IPS-15b (cell line): Measurements from ENCODE around the gene VCX3B.
"Not testable (repeated sequence)": the region's sequence is repeated elsewhere in the genome, so short reads cannot be mapped to it uniquely, and the experiment has no call there.

Experiments used
- H3K27me3 ChIP-seq: one replicate; pipeline ENCODE4 v1.6.1; 2013; ENCODE audit warnings: low read length; ENCODE audit not compliant: control insufficient read depth, insufficient read depth
- H3K36me3 ChIP-seq: one replicate; pipeline ENCODE4 v1.6.1; 2013; ENCODE audit warnings: low read length; ENCODE audit not compliant: control insufficient read depth, insufficient read depth
- H3K4me1 ChIP-seq: one replicate; pipeline ENCODE4 v1.6.1; 2013; ENCODE audit warnings: mild to moderate bottlenecking, low read length; ENCODE audit not compliant: control insufficient read depth, insufficient read depth
- H3K4me3 ChIP-seq: one replicate; pipeline ENCODE4 v1.5.1; 2013; ENCODE audit warnings: low read depth, low read length
- H3K9ac ChIP-seq: one replicate; pipeline ENCODE4 v1.6.1; 2013; ENCODE audit warnings: low read depth, mild to moderate bottlenecking, low read length
- H3K9me3 ChIP-seq: one replicate; pipeline ENCODE4 v1.6.1; 2013; ENCODE audit warnings: mild to moderate bottlenecking, low read length; ENCODE audit not compliant: control insufficient read depth, insufficient read depth

The VCX3B gene

DNA sequence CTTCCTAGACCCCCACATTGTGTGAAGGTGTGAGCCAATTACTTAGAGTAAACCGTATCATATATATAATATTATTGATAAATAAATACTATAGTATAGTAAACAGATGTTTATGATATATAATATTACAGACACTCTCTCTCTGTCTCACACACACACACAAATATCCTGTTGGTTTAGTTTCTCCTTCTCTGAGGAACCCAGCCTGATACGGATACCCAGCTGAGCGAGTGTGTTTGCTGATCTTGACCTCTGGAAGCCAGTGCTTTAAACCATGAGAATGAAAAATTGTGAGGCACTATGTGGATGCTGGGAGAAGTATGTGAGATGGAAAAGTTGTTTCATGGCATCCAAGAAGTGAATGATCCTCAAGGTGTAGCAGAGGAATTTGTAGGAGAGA lies at the start of gene VCX3B:
Gene VCX3B (plus strand): TSS at position 301 of the 400 bp plus-strand sequence. CDS start 621 bp downstream, outside the sequence.
- not testable (repeated sequence) for H3K4me3 ChIP-seq, H3K9me3 ChIP-seq, H3K4me1 ChIP-seq, H3K36me3 ChIP-seq, H3K27me3 ChIP-seq, H3K9ac ChIP-seq

DNA sequence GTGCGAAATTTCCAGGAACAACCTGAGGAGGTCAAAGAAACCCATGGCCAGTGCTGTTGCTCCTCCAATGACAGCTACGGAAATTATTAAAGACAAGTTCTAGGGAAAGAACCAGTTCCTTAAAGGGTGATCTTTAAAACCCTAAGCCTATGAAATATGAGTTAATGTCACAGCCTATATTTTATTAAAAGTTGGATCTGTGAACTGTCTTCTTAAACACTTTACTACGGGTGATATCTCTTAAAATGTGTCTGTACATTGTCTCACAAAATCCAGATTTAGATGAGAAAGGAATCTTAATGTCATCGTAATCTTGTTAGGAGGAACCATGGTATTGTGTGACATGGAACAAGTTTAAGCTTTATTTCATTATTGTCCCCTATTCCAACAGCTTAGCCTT lies 46.3 kb upstream of the VCX3B start:
- Histone ChIP-seq H3K9ac (no peak overlapping the region), H3K4me1 (no peaks in the 10 kb centered on the region)

DNA sequence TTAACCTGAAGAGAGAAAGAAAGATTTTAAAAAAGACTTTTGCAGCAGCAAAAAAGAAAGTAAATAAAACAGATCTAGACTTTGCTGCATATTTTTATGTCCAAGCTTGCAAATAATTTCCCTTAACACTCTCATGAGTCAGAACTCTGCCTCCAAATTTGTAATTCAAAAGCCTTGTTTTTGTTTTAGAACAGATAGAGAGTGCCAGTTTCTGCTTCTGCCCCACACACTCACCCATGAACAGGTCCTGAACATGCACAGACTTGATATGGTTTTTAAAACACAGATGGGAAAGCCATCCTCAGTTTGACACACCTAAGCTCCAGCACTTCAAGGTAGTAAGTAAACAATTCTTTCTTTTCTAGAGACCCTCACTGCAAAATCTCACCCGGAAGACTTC lies 39.7 kb upstream of the VCX3B start:
- no peak overlapping the region for H3K9ac ChIP-seq
- H3K27me3 ChIP-seq, result no peaks in the 10 kb centered on the region
- no peaks in the 10 kb centered on the region for H3K4me1 ChIP-seq
- no peak overlapping the region for H3K4me3 ChIP-seq
- H3K36me3 ChIP-seq, result no peaks in the 10 kb centered on the region
- H3K9me3 ChIP-seq, result no peaks in the 10 kb centered on the region

More for the DNA sequence above, 46.3 kb upstream of the VCX3B start:
- H3K36me3 ChIP-seq, result no peaks in the 10 kb centered on the region
- no peaks in the 10 kb centered on the region for H3K27me3 ChIP-seq
- H3K9me3 ChIP-seq, result no peaks in the 10 kb centered on the region
- no peak overlapping the region for H3K4me3 ChIP-seq

DNA sequence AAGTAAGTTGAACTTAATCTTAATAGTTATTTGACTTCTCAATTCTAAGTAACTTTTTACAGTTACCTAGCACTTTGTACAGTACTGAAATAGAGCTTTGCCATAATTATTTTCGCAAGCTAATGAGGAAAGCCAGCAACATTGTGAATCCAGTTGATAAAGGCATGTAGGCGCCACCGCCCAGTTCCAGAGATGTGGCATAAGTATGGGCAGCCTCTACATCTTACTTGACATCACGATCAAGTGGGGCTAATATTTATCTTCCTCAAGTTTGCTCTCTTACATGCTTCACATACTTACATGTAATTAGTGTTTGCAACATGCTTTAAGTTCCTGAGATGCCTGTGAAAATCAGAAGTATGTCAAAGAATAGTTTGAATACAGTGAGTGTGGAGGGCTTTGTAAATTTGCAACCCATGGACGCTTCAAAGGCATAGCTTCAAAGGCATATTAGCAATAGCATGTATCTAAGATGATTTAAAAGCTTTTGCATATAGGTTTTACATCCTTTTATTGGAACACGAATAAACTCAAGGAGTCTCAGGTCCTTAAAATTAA lies 34.9 kb upstream of the VCX3B start:
- H3K9me3 ChIP-seq, result no peaks in the 10 kb centered on the region
- no peak overlapping the region for H3K9ac ChIP-seq
- H3K36me3 ChIP-seq, result no peaks in the 10 kb centered on the region
- no peaks in the 10 kb centered on the region for H3K4me1 ChIP-seq
- no peaks in the 10 kb centered on the region for H3K27me3 ChIP-seq
- no peak overlapping the region for H3K4me3 ChIP-seq

DNA sequence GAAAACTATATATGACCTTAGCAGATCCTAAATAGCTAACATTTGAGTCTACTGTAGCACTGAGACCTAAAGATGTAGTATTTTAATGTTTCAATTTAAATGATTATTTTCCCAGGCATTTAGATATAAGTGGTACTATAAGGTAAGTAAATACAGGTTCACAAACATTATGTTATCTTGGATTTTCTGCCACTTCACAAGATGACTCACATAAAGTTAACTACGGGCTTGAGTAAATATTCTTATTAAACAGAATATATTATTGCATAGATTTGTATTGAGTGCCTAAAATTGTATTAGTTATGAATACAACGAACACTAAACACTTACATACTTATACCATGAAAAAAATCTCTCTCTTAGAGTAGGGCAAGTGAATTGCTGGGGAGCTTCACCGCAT lies 34.2 kb upstream of the VCX3B start:
- H3K4me1 ChIP-seq, result no peaks in the 10 kb centered on the region
- H3K4me3 ChIP-seq, result no peak overlapping the region
- no peak overlapping the region for H3K9ac ChIP-seq
- no peaks in the 10 kb centered on the region for H3K9me3 ChIP-seq
- H3K27me3 ChIP-seq, result no peaks in the 10 kb centered on the region
- H3K36me3 ChIP-seq, result no peaks in the 10 kb centered on the region

DNA sequence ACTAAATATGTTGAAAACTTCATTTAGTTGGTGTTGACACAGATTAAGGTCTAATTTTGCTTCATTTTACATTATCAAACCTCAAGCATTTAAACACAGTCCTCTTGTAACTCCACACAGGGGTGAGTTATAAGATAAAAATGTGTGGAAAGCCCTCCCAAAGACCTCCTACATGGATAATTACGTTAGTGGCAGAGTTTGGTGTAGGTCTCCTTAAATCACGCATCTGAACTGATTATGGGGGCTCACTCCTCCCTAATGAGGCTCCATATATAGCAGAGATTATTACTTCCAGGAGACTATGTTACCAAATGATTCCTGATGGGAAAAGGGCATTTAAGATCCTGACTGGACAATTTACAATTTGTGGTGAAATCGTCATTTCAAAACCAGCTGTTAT lies 32.2 kb upstream of the VCX3B start:
- no peaks in the 10 kb centered on the region for H3K27me3 ChIP-seq
- H3K9ac ChIP-seq, result no peak overlapping the region
- no peaks in the 10 kb centered on the region for H3K36me3 ChIP-seq
- no peaks in the 10 kb centered on the region for H3K9me3 ChIP-seq
- H3K4me3 ChIP-seq, result no peak overlapping the region
- no peaks in the 10 kb centered on the region for H3K4me1 ChIP-seq

DNA sequence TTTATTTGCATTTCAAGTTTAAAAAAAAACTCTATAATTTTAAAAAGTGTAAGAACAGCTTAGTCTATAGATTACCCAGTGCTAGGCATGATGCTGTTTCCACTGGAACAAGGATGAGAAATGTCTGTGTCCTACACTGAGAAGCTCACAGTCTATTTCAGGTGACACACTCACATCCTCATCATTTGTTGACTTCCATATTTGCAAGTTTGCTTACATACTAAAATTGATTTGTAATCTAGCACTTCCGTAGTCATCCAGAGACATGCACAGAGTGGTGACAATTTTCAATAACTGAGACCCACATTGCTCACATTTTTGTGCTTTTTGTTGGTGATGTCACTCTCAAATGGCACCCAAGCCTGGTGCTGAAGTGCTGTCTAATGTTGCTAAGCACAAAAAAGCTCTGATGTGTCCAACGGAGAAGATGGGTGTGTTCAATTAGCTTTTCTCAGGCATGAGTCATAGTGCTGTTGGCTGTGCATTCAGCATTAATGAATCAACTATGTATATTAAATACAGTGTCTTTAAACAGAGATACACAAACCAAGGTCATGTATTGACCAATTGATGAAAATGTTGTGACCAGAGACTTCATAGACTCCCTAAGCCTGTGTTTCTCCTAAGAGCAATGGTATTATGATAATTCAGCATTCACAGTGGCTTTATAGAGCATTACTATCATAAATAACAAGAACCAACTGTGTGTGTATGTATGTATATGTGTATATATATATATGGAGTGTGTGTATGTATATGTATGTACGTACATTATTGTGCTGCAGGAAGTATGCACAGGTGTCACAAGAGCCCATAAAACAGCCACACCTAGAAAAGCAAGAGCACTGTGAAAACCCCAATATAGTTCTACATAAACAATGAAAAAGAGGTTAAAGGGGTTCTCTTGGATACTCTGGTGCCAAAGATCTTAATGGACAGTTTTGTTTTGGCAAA lies 31.2 kb upstream of the VCX3B start:
- Histone ChIP-seq H3K4me1 (no peaks in the 10 kb centered on the region), H3K9me3 (no peaks in the 10 kb centered on the region), H3K4me3 (no peak overlapping the region), H3K9ac (no peak overlapping the region), H3K27me3 (no peaks in the 10 kb centered on the region), H3K36me3 (no peaks in the 10 kb centered on the region)

DNA sequence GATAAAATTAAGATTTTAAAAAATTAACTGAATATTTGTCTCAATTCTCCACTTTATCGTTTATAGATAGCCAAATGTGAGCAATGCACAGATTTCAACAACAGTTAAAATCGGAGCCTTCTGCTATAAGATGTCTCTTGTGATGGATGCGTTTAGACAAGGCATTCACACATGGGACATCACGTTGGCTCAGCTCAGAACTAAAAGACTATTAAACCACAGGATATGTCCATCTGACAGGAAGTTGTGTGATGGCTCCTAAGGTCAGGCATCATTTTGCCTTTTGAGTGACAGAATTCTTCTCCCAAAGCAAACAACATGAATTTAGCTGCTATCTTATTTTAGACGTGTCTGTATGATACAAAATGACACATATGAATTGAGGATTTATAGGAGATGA lies 17.3 kb upstream of the VCX3B start:
- Histone ChIP-seq H3K36me3 (no peaks in the 10 kb centered on the region), H3K4me1 (no peaks in the 10 kb centered on the region), H3K27me3 (no peaks in the 10 kb centered on the region), H3K9me3 (no peaks in the 10 kb centered on the region), H3K9ac (no peak overlapping the region), H3K4me3 (no peak overlapping the region)

DNA sequence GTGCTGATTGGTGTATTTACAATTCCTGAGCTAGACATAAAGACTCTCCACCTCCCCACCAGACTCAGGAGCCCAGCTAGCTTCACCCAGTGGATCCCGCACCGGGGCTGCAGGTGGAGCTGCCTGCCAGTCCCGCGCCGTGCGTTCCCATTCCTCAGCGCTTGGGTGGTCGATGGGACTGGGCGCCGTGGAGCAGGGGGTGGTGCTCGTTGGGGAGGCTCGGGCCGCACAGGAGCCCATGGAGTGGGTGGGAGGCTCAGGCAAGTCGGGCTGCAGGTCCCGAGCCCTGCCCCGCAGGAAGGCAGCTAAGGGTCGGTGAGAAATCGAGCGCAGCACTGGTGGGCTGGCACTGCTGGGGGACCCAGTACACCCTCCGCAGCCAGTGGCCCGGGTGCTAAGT lies 12.3 kb upstream of the VCX3B start:
- H3K4me3 ChIP-seq, H3K27me3 ChIP-seq, H3K4me1 ChIP-seq, H3K9ac ChIP-seq, H3K9me3 ChIP-seq, H3K36me3 ChIP-seq: not testable (repeated sequence)

DNA sequence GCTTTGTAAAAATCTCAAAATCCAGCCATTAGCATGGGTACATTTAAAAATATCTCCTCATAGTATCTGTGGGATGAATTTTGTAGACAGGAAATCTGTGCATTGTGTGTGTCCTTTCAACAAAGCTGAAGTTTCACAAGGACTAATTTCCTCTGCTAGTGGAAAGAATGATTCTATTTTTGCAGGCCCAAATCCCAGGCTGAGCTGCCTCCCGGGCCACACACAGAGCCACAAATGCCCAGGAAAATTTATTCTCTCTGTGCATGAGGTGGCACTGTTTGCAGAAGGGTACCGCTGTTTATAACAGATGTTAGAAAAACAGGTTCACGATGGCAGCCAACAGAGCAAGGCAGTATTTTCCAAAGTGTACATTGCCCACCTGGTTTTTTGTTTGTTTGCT lies 11.0 kb upstream of the VCX3B start:
- H3K36me3 ChIP-seq, result no peaks in the 10 kb centered on the region
- no peak overlapping the region for H3K4me3 ChIP-seq
- no peaks in the 10 kb centered on the region for H3K4me1 ChIP-seq
- H3K9ac ChIP-seq, result no peak overlapping the region
- H3K27me3 ChIP-seq, result no peaks in the 10 kb centered on the region
- H3K9me3 ChIP-seq, result no peaks in the 10 kb centered on the region

DNA sequence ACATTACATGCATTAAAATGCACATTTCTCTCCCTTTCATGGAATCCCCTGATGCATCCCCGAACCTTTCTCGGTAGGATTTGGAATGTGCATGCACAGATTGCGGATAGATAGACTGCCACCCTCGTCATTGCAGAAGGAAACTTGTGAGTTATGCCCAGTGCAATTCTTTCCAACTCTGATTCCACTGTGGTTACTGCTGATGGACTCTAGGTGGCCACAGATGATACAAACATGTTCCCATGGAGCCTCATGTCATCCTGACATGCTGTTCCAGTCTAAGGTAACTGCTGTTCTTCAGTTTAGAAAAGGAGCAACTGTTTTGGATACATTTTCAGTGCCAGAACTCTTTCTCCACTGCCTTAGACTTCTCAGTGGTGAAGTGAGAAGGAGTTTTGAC lies 9.1 kb upstream of the VCX3B start:
- H3K36me3 ChIP-seq, result no peaks in the 10 kb centered on the region
- H3K4me3 ChIP-seq, result no peak overlapping the region
- no peaks in the 10 kb centered on the region for H3K27me3 ChIP-seq
- H3K9me3 ChIP-seq, result peaks cover 4% of the 10 kb centered on the region
- H3K9ac ChIP-seq, result no peak overlapping the region
- no peaks in the 10 kb centered on the region for H3K4me1 ChIP-seq

DNA sequence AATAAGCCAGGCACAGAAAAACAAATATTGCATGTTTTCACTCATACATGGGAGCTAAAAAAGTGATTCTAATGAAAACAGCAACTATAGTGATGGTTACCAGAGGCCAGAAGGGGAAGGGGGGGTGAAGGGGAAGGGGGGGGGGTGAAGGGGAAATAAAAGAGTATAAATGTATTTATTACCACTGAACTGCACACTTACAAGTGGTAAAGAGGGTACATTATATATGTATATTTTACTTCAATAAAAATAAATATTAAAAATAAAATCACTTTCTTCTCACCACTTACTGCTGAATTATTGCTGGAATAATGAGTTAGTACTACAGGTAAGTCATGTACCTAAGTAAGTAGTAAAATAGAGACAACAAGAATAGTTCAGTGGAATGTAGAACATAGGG lies 2.1 kb upstream of the VCX3B start:
- Histone ChIP-seq H3K27me3 (no peaks in the 10 kb centered on the region), H3K4me1 (no peaks in the 10 kb centered on the region), H3K9me3 (peaks cover 4% of the 10 kb centered on the region), H3K4me3 (no peak overlapping the region), H3K9ac (no peak overlapping the region), H3K36me3 (no peaks in the 10 kb centered on the region)
